ENCODE results near the gene ULK3.

- TF ChIP-seq RNF2 (IDR thresholded peaks at IDR 0.05; ENCODE audit: borderline replicate concordance, low read depth) = no peak
- no peak for TF ChIP-seq RCOR1 (IDR thresholded peaks at IDR 0.05; ENCODE audit: low read depth, low read length)
- no peak for TF ChIP-seq CTCF (IDR thresholded peaks at IDR 0.05)
- TF ChIP-seq CHD4 (IDR thresholded peaks at IDR 0.05; ENCODE audit: borderline replicate concordance) = no peak
- TF ChIP-seq POLR2A (IDR thresholded peaks at IDR 0.05; ENCODE audit: low read length) = no peak
- no peak for TF ChIP-seq CEBPB (IDR thresholded peaks at IDR 0.05)
- no peak for TF ChIP-seq ELK1 (IDR thresholded peaks at IDR 0.05; ENCODE audit: low read depth, low read length)
- TF ChIP-seq CBX8 (IDR thresholded peaks at IDR 0.05) = no peak
Observed at GRCh38 chr15:74825866-74826265, 17.1 kb downstream of the ULK3 start.
